ENCODE data around the gene ADRB2. TPM values are rescaled to one million over a fixed set of nuclear protein-coding genes. Genes with fewer than 3 reads are reported as not detected.

ADRB2 gene
- total RNA-seq, 1 experiment from 2014 or later, result 2.8 TPM

DNA sequence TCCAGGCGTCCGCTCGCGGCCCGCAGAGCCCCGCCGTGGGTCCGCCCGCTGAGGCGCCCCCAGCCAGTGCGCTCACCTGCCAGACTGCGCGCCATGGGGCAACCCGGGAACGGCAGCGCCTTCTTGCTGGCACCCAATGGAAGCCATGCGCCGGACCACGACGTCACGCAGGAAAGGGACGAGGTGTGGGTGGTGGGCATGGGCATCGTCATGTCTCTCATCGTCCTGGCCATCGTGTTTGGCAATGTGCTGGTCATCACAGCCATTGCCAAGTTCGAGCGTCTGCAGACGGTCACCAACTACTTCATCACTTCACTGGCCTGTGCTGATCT lies 294 bp downstream of the ADRB2 start:
- TF ChIP-seq EZH2 (IDR thresholded peaks at IDR 0.05; ENCODE audit: low read depth) (no peak), CTCF (conservative IDR thresholded peaks at IDR 0.05) (no peak)
- no peaks in the 10 kb centered on the region for H3K9me3 ChIP-seq (ENCODE audit: insufficient read depth, low read depth)
- H3K9me2 ChIP-seq (ENCODE audit: insufficient read depth), result no peaks in the 10 kb centered on the region
- intact Hi-C loops (cut with micrococcal nuclease; ENCODE audit: unreplicated experiment), result loop anchor here (1.0 to 5.0 kb wide), 8 partner anchors 18 to 446 kb away; partner anchors contain the start of gene AFAP1L1
- H3K79me2 ChIP-seq (ENCODE audit: low read depth), result peaks cover 52% of the 10 kb centered on the region
- DNase-seq, result no peak
- no peaks in the 10 kb centered on the region for H3K27me3 ChIP-seq (ENCODE audit: insufficient read depth, low read depth)
- peaks cover 29% of the 10 kb centered on the region for H3K4me1 ChIP-seq (replicated peaks; ENCODE audit: insufficient read depth)
- peak overlapping the region; percentile 60; the same call in 1 of the 2 replicates for H2AFZ ChIP-seq
- peaks cover 31% of the 10 kb centered on the region for H4K20me1 ChIP-seq (ENCODE audit: insufficient read depth)
- CTCF ChIA-PET, result interaction anchor here (0.5 to 2.0 kb wide), 6 partner anchors 18 to 384 kb away, joined by 3 to 12 read pairs (median 4); no protein-coding TSS in a partner anchor
- H3K4me2 ChIP-seq, result peak overlapping the region; percentile 91
- no TSS peak for BruUV-seq (replicated peaks)
- H3K36me3 ChIP-seq (ENCODE audit: low read depth), result peaks cover 6% of the 10 kb centered on the region; the same call in 1 of the 2 replicates
- peak overlapping the region; percentile 63 for H3K4me3 ChIP-seq
- POLR2A ChIA-PET (ENCODE audit: unreplicated experiment), result interaction anchor here (0.6 to 1.2 kb wide), 4 partner anchors 28 to 316 kb away, joined by 3 to 6 read pairs (median 3); no protein-coding TSS in a partner anchor
- peak overlapping the region; percentile 67; the same call in 1 of the 2 replicates for H3K27ac ChIP-seq
- H3F3A ChIP-seq (ENCODE audit: insufficient read depth, low read depth), result peaks cover 11% of the 10 kb centered on the region; the same call in 1 of the 2 replicates

DNA sequence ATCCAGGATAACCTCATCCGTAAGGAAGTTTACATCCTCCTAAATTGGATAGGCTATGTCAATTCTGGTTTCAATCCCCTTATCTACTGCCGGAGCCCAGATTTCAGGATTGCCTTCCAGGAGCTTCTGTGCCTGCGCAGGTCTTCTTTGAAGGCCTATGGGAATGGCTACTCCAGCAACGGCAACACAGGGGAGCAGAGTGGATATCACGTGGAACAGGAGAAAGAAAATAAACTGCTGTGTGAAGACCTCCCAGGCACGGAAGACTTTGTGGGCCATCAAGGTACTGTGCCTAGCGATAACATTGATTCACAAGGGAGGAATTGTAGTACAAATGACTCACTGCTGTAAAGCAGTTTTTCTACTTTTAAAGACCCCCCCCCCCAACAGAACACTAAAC lies 1.3 kb downstream of the ADRB2 start:
- Histone ChIP-seq H3K4me3 (peak overlapping the region; percentile 63), H3K9me3 (ENCODE audit: insufficient read depth, low read depth) (no peaks in the 10 kb centered on the region), H4K20me1 (ENCODE audit: insufficient read depth) (peaks cover 34% of the 10 kb centered on the region), H3K79me2 (ENCODE audit: low read depth) (peaks cover 60% of the 10 kb centered on the region), H3K9me2 (ENCODE audit: insufficient read depth) (no peaks in the 10 kb centered on the region), H3K27me3 (ENCODE audit: insufficient read depth, low read depth) (no peaks in the 10 kb centered on the region), H3K36me3 (ENCODE audit: low read depth) (peaks cover 8% of the 10 kb centered on the region; the same call in 1 of the 2 replicates), H3K27ac (peak overlapping the region; percentile 67), H3F3A (ENCODE audit: insufficient read depth, low read depth) (peaks cover 11% of the 10 kb centered on the region; the same call in 1 of the 2 replicates), H3K4me1 (replicated peaks; ENCODE audit: insufficient read depth) (peaks cover 39% of the 10 kb centered on the region), H2AFZ (no peak overlapping the region), H3K4me2 (peak overlapping the region; percentile 91)
- DNase-seq, result peak in 1 of 2 experiments; percentile 45
- ChIA-PET POLR2A (ENCODE audit: unreplicated experiment) (interaction anchor here (0.6 to 0.7 kb wide), 2 partner anchors 154 to 207 kb away, joined by 4 to 33 read pairs; no protein-coding TSS in a partner anchor), CTCF (interaction anchor here (0.6 to 1.8 kb wide), 4 partner anchors 85 to 170 kb away, joined by 3 to 11 read pairs (median 6); no protein-coding TSS in a partner anchor)
- no peak for TF ChIP-seq CTCF (conservative IDR thresholded peaks at IDR 0.05)
- no peak for TF ChIP-seq EZH2 (IDR thresholded peaks at IDR 0.05; ENCODE audit: low read depth)
- intact Hi-C loops (cut with micrococcal nuclease; ENCODE audit: unreplicated experiment), result loop anchor here (2.0 to 5.0 kb wide), 5 partner anchors 19 to 445 kb away; partner anchors contain the start of gene AFAP1L1
- BruUV-seq (replicated peaks), result no TSS peak

GRCh38 chr5:148828511-148829247 lies 2.3 kb downstream of the ADRB2 start:
- ChIA-PET POLR2A (ENCODE audit: unreplicated experiment) (interaction anchor here (0.6 to 0.7 kb wide), 3 partner anchors 40 to 206 kb away, joined by 4 to 33 read pairs (median 7); no protein-coding TSS in a partner anchor), CTCF (interaction anchor here (0.5 to 1.8 kb wide), 7 partner anchors 21 to 175 kb away, joined by 3 to 11 read pairs (median 3); no protein-coding TSS in a partner anchor)
- Histone ChIP-seq H3K79me2 (ENCODE audit: low read depth) (peaks cover 66% of the 10 kb centered on the region), H3F3A (ENCODE audit: insufficient read depth, low read depth) (peaks cover 11% of the 10 kb centered on the region; the same call in 1 of the 2 replicates), H3K9me2 (ENCODE audit: insufficient read depth) (no peaks in the 10 kb centered on the region), H3K9me3 (ENCODE audit: insufficient read depth, low read depth) (no peaks in the 10 kb centered on the region), H3K4me1 (replicated peaks; ENCODE audit: insufficient read depth) (peaks cover 44% of the 10 kb centered on the region), H3K27ac (peak overlapping the region; percentile 67), H3K4me2 (peak overlapping the region; percentile 91), H3K4me3 (peak overlapping the region; percentile 63), H3K36me3 (ENCODE audit: low read depth) (peaks cover 8% of the 10 kb centered on the region; the same call in 1 of the 2 replicates), H4K20me1 (ENCODE audit: insufficient read depth) (peaks cover 34% of the 10 kb centered on the region), H2AFZ (no peak overlapping the region), H3K27me3 (ENCODE audit: insufficient read depth, low read depth) (no peaks in the 10 kb centered on the region)
- intact Hi-C loops (cut with micrococcal nuclease; ENCODE audit: unreplicated experiment), result loop anchor here (5.0 kb wide), 2 partner anchors 284 to 444 kb away; partner anchors contain the start of gene AFAP1L1
- peak in 1 of 2 experiments; percentile 68 for DNase-seq
- TF ChIP-seq EZH2 (IDR thresholded peaks at IDR 0.05; ENCODE audit: low read depth) (no peak), CTCF (conservative IDR thresholded peaks at IDR 0.05) (peak; percentile 53)
- BruUV-seq (replicated peaks), result no TSS peak
